GM06990 (cell line): ENCODE measurements around the gene CAMK2N1.

Experiments
- DNase-seq: peaks from one replicate; pipeline ENCODE4 v3.0.0-alpha.2; 2011; ENCODE audit not compliant: insufficient read length; ENCODE audit errors: extremely low read depth
- H3K27me3 ChIP-seq: replicated peaks from 2 replicates; pipeline ENCODE4 v1.6.0; 2011; ENCODE audit warnings: low read length; ENCODE audit not compliant: control insufficient read depth, insufficient read depth
- H3K36me3 ChIP-seq: 2 replicates; pipeline ENCODE4 v1.5.1; 2011; ENCODE audit warnings: low read length; ENCODE audit not compliant: control insufficient read depth, insufficient read depth
- H3K4me3 ChIP-seq: replicated peaks from 2 replicates; pipeline ENCODE4 v1.5.1; 2011; ENCODE audit warnings: low read depth, mild to moderate bottlenecking, control low read depth, low read length
- CTCF ChIP-seq: IDR thresholded peaks from 2 replicates; pipeline ENCODE4 v1.5.1; 2011; ENCODE audit warnings: low read length, control low read depth, mild to moderate bottlenecking, inconsistent platforms; ENCODE audit not compliant: insufficient read depth, poor library complexity, severe bottlenecking

Gene CAMK2N1

GRCh38 chr1:20469406-20470076 lies 16.5 kb downstream of the CAMK2N1 start:
- no peaks in the 10 kb centered on the region for H3K36me3 ChIP-seq
- no peak for TF ChIP-seq CTCF
- no peak for DNase-seq
- peaks cover 2% of the 10 kb centered on the region; the same call in 1 of the 2 replicates for H3K27me3 ChIP-seq
- H3K4me3 ChIP-seq: no peak overlapping the region

GRCh38 chr1:20466273-20466672 lies 19.7 kb downstream of the CAMK2N1 start:
- no peak for TF ChIP-seq CTCF

GRCh38 chr1:20465187-20465586 lies 20.8 kb downstream of the CAMK2N1 start:
- no peak for TF ChIP-seq CTCF
- no peaks in the 10 kb centered on the region for H3K36me3 ChIP-seq
- H3K4me3 ChIP-seq: no peak overlapping the region
- DNase-seq: no peak
- peaks cover 2% of the 10 kb centered on the region; the same call in 1 of the 2 replicates for H3K27me3 ChIP-seq

More at GRCh38 chr1:20466273-20466672, 19.7 kb downstream of the CAMK2N1 start:
- Histone ChIP-seq H3K36me3 (no peaks in the 10 kb centered on the region), H3K4me3 (no peak overlapping the region), H3K27me3 (peaks cover 2% of the 10 kb centered on the region; the same call in 1 of the 2 replicates)
- DNase-seq: no peak

DNA sequence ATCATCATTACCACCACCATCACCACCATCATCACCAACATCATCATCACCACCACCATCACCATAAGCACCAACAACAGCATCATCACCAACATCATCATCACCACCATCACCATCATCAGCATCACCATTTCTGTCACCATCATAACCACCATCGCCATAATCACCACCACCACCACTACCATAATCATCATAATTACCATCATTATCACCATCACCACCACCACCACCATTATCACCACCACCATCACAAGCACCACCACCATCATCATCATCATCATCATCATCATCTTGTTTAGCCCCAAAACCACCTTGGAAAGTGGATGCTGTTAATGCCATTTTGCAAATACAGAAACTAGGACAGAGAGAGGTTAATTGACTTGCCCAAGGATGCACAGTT lies 22.5 kb downstream of the CAMK2N1 start:
- peaks cover 2% of the 10 kb centered on the region; the same call in 1 of the 2 replicates for H3K27me3 ChIP-seq

GRCh38 chr1:20462397-20462796 lies 23.6 kb downstream of the CAMK2N1 start:
- Histone ChIP-seq H3K27me3 (no peaks in the 10 kb centered on the region; the same call in 1 of the 2 replicates), H3K36me3 (no peaks in the 10 kb centered on the region), H3K4me3 (no peak overlapping the region)
- TF ChIP-seq CTCF: no peak
- DNase-seq: no peak

More for the DNA sequence above, 22.5 kb downstream of the CAMK2N1 start:
- no peak for TF ChIP-seq CTCF
- Histone ChIP-seq H3K4me3 (no peak overlapping the region), H3K36me3 (no peaks in the 10 kb centered on the region)
- no peak for DNase-seq
